GM12873 (cell line): ENCODE measurements around the gene PTGIR.

Experiments used
- CTCF ChIP-seq: IDR thresholded peaks from 2 replicates; pipeline ENCODE4 v1.5.1; 2012; ENCODE audit warnings: low read depth, mild to moderate bottlenecking, moderate library complexity, low read length, control low read depth; ENCODE audit not compliant: insufficient read depth; ENCODE audit errors: missing control alignments

PTGIR gene

GRCh38 chr19:46618670-46619231, 6.1 kb downstream of the PTGIR start:
- no peak for TF ChIP-seq CTCF

GRCh38 chr19:46617601-46618000, 7.3 kb downstream of the PTGIR start:
- no peak for TF ChIP-seq CTCF

GRCh38 chr19:46616631-46617322, 8.1 kb downstream of the PTGIR start:
- peak; percentile 32 for TF ChIP-seq CTCF

GRCh38 chr19:46615966-46616365, 8.9 kb downstream of the PTGIR start:
- no peak for TF ChIP-seq CTCF

GRCh38 chr19:46614114-46614722, 10.7 kb downstream of the PTGIR start:
- TF ChIP-seq CTCF, result peak; percentile 86

GRCh38 chr19:46613525-46613924, 11.4 kb downstream of the PTGIR start:
- TF ChIP-seq CTCF, result no peak

GRCh38 chr19:46611776-46612175, 13.1 kb downstream of the PTGIR start:
- TF ChIP-seq CTCF, result no peak
